Right lobe of liver (tissue), 6 donors: ENCODE data around the gene NENF. TPM values are rescaled to one million over a fixed set of nuclear protein-coding genes. Genes with fewer than 3 reads are reported as not detected.

ENCODE experiments used
- ATAC-seq, 4 donors: fragments of 200-7000 bp; cut with Tn5 transposase; one replicate each; pipeline ENCODE4 v1.9.1; 2020; ENCODE audit warnings: mild to moderate bottlenecking in 4 of 4, moderate library complexity in 4 of 4
- DNase-seq, 3 donors: peaks; one replicate each; pipeline ENCODE4 v3.0.0-alpha.2; 2020
- H3K27ac ChIP-seq, 3 donors: fragments of 200-600 bp; one replicate each; pipeline ENCODE4 v1.8.0; 2022
- H3K27me3 ChIP-seq, 2 donors: fragments of 200-600 bp; one replicate each; pipeline ENCODE4 v1.8.0; 2022
- H3K36me3 ChIP-seq, 4 donors: fragments of 200-600 bp; sonication (generic) in 1 of 4; one replicate each; pipeline versions ENCODE4 v1.5.1 to v1.8.0; 2017 to 2022; ENCODE audit warnings: control low read depth in 1 of 4
- H3K4me1 ChIP-seq, 4 donors: fragments of 200-600 bp; sonication (generic) in 1 of 4; one replicate each; pipeline versions ENCODE4 v1.5.1 to v1.8.0; 2017 to 2022; ENCODE audit warnings: control low read depth in 1 of 4
- H3K4me3 ChIP-seq, 3 donors: fragments of 200-600 bp; one replicate each; pipeline ENCODE4 v1.8.0; 2022
- H3K9me3 ChIP-seq, 4 donors: fragments of 200-600 bp; sonication (generic) in 1 of 4; one replicate each; pipeline versions ENCODE4 v1.5.1 to v1.8.0; 2017 to 2022; ENCODE audit warnings: control low read depth in 1 of 4
- POLR2A ChIP-seq: fragments of 450-650 bp; IDR thresholded peaks from one replicate; pipeline ENCODE4 v1.6.1; 2017; ENCODE audit warnings: antibody characterized with exemption, mild to moderate bottlenecking
- WGBS: methylation state at CpG from one replicate; pipeline ENCODE4 v1.1.6; 2018; ENCODE audit warnings: low coverage, low lambda C conversion rate; ENCODE audit not compliant: insufficient coverage; ENCODE audit errors: missing lambda C conversion rate; 5-methylcytosine and 5-hydroxymethylcytosine counted together
- intact Hi-C, 2 donors: fragments of 100-400 bp; cut with DNase I; formaldehyde crosslinking; loops; one replicate each; pipeline versions ENCODE4 v1.11.2 to v1.14.1; 2022
- total RNA-seq, 6 experiments: library from RNA; depleted of rRNA in 2 of 6; stranded (reverse); fragments of >200 nt in 2 of 6; fragmentation: NEBNext Ultra II Directional in 3 of 6; extraction: Animal tissue kit (Norgen Biotek cat#: 25700) in 3 of 6; gene quantifications; one replicate each; pipeline versions ENCODE4 v1.1.0 to v1.2.4, GENCODE V29; 2016 to 2023
- TF ChIP-seq, protein P1 (sequence below), 4 donors: fragments of 200-600 bp in 3 of 4; fragments of 450-650 bp in 1 of 4; IDR thresholded peaks; one replicate each; pipeline versions ENCODE4 v1.5.1 to v1.8.0; 2016 to 2022; ENCODE audit warnings: antibody characterized with exemption in 4 of 4, mild to moderate bottlenecking in 2 of 4
- donor health status: DM: no; HTN: yes; CAD: no.
- donor health status: DM: no; HTN: no; CAD: no.
- donor health status: DM: no; HTN: no; CAD: no.
- donor health status: DM: no; HTN: yes; CAD: no.
- donor health status: DM: no; HTN: yes; CAD: no.

The NENF gene
- total RNA-seq, 6 experiments from 2014 or later, result 23.0 to 49.0 (median 27.9) TPM

DNA sequence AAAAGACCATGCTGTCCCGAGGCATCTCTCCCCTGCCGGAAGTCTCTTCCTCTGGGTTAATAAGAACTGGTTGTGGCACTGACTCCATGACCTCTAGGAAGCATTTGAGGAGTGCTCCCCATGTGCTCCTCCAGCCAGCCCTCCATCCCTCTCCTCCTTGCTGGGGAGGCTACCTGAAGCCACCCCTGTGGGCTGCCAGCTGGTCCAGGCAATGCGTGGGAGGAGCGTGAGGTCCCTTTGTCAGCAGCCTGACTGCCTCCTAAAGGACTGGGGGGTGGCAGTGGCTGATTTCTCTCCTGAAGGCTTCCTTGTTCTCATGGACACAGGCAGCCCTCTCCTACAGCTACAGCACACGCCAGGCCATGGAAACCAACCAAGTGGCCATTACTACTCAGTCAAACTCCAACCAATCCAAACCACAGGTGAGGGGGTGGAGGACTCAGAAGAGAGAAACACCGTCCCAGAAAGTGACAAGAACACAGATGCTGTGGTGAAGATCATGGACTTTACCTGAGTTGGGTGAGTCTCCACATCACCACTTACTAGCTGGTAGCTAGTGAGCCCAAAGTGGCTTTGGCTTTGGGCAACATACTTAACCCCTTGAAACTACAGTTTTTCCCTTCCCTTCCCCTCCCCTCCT, 35.2 kb downstream of the NENF start:
- peak in 1 of 3 donors; percentile 34 for DNase-seq
- H3K27ac ChIP-seq, result no peak overlapping the region
- H3K4me3 ChIP-seq, result no peak overlapping the region
- WGBS, result 68% methylated on average over 2 of the region's 6 CpGs
- H3K36me3 ChIP-seq, result no peaks in the 10 kb centered on the region
- H3K27me3 ChIP-seq, result no peaks in the 10 kb centered on the region
- no peaks in the 10 kb centered on the region for H3K9me3 ChIP-seq
- TF ChIP-seq POLR2A, result no peak
- TF ChIP-seq, protein P1, sequence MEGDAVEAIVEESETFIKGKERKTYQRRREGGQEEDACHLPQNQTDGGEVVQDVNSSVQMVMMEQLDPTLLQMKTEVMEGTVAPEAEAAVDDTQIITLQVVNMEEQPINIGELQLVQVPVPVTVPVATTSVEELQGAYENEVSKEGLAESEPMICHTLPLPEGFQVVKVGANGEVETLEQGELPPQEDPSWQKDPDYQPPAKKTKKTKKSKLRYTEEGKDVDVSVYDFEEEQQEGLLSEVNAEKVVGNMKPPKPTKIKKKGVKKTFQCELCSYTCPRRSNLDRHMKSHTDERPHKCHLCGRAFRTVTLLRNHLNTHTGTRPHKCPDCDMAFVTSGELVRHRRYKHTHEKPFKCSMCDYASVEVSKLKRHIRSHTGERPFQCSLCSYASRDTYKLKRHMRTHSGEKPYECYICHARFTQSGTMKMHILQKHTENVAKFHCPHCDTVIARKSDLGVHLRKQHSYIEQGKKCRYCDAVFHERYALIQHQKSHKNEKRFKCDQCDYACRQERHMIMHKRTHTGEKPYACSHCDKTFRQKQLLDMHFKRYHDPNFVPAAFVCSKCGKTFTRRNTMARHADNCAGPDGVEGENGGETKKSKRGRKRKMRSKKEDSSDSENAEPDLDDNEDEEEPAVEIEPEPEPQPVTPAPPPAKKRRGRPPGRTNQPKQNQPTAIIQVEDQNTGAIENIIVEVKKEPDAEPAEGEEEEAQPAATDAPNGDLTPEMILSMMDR (IDR thresholded peaks at IDR 0.05), result no peak
- peak in 1 of 4 donors; percentile 5 for ATAC-seq
- intact Hi-C loops, result no loop called here
- no peaks in the 10 kb centered on the region for H3K4me1 ChIP-seq

DNA sequence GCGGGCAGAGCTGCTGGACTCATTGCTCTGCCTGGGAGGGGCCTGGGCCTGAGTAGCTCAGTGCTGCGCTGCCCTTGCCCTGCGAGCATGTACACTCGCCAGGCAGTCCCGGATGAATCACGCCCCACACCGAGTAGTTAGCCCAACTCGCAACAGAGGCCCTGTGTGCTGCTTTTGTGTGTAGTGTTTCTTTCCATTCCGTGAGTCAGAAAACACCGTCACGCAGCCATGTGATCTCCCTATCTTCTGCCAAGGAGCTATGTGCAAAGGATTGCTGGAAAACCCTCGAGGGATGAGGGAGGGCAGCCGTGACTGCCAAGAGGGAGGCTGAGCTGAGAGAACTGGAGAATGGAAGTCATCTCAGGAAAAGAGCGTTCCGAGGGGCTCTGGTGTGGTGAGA, 37.3 kb downstream of the NENF start:
- intact Hi-C loops, result loop anchor here in 1 of 2 donors (10.0 kb wide), 1 partner anchor 155 kb away; a partner anchor contains a TSS
- no peaks in the 10 kb centered on the region for H3K4me1 ChIP-seq
- 77% methylated on average over 13 of the region's 15 CpGs for WGBS
- DNase-seq (peak in 1 of 3 donors; percentile 46), ATAC-seq (peak in 2 of 4 donors; percentile 22 to 38)
- H3K36me3 ChIP-seq, result no peaks in the 10 kb centered on the region
- H3K9me3 ChIP-seq, result no peaks in the 10 kb centered on the region
- H3K27me3 ChIP-seq, result no peaks in the 10 kb centered on the region
- no peak overlapping the region for H3K27ac ChIP-seq
- no peak overlapping the region for H3K4me3 ChIP-seq
- TF ChIP-seq POLR2A, result no peak
- TF ChIP-seq, protein P1 (IDR thresholded peaks at IDR 0.05), result no peak

DNA sequence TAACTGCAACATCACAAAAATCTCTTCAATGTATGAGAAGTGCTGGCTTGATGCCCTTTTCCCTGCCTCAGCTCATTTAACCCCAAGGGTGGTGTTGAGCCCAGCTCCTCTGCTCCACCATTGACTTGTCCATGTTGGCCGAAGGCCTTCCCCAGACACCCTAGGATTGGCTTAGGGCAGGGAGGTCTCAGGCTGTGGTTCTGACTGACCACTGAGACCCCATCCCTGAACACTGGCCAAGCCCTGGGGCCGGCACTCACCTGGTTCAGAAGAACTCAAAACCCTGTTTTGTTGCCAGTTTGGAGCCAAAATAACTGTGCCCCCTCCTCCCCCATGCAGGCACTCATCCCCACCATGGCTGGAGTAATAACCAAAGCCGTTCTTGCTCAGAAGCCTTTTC, 38.6 kb downstream of the NENF start:
- no peaks in the 10 kb centered on the region for H3K27me3 ChIP-seq
- ATAC-seq (peak in 1 of 4 donors; percentile 17), DNase-seq (peak in 1 of 3 donors; percentile 30)
- no peaks in the 10 kb centered on the region for H3K4me1 ChIP-seq
- no peaks in the 10 kb centered on the region for H3K36me3 ChIP-seq
- H3K4me3 ChIP-seq, result no peak overlapping the region
- no peaks in the 10 kb centered on the region for H3K9me3 ChIP-seq
- H3K27ac ChIP-seq, result no peak overlapping the region
- intact Hi-C loops, result loop anchor here in 1 of 2 donors (10.0 kb wide), 1 partner anchor 154 kb away; a partner anchor contains a TSS
- WGBS, result 100% methylated on average over 1 of the region's 3 CpGs
- TF ChIP-seq, protein P1 (IDR thresholded peaks at IDR 0.05), result no peak
- TF ChIP-seq POLR2A, result no peak

DNA sequence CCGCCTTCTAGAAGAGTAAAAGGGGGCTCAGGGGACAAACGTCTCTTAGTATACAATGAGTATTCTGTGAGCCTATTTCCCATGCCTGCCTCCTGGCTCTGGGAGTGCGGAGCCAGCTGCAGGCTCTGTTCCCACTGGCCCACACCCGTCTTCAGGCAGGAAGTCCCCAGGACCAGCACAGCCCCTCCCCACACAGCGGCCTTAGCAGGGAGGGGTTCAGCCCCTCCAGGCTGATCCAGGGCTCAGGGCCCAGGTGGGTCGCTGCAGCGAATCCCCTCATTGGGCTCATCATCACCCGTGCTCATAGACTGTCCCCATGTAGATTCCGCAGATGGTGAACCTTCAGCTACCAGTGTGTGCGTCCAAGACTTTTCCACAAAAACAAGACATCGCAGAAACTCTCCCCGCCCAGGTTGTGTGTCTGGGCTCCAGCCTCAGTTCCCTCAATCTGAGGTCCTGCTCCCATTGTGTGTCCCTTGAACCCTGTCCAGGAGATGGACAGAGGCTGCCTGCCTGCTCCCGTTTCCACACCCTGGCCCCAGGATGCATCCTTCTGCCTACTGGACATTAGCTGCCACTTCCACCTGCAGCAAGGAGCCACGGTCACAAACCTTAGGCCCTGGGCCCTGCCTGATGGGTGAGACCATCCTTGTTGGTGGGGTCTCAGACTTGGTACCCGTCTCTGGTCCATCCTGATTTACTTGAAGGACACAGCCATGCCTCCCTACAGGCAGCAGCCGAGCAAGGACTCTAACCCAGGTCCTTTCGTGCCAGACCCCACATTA, 39.4 kb downstream of the NENF start:
- H3K9me3 ChIP-seq, result no peaks in the 10 kb centered on the region
- TF ChIP-seq POLR2A, result no peak
- TF ChIP-seq, protein P1 (IDR thresholded peaks at IDR 0.05), result no peak
- H3K27ac ChIP-seq, result no peak overlapping the region
- DNase-seq (peak in 1 of 3 donors; percentile 23), ATAC-seq (no peak)
- 84% methylated on average over 5 of the region's 17 CpGs for WGBS
- no peaks in the 10 kb centered on the region for H3K27me3 ChIP-seq
- H3K4me1 ChIP-seq, result no peaks in the 10 kb centered on the region
- no peak overlapping the region for H3K4me3 ChIP-seq
- intact Hi-C loops, result loop anchor here in 1 of 2 donors (10.0 kb wide), 1 partner anchor 153 kb away; a partner anchor contains a TSS
- H3K36me3 ChIP-seq, result no peaks in the 10 kb centered on the region
